OCI-LY1 (cell line): ENCODE results near the gene ARHGAP9.

Experiments
- H2AFZ ChIP-seq: fragments of 200-600 bp; sonication (generic), shearing (Covaris generic); 2 replicates; pipeline ENCODE4 v1.6.0; 2014; ENCODE audit warnings: antibody characterized with exemption, mild to moderate bottlenecking, low read length
- H3F3A ChIP-seq: fragments of 200-600 bp; sonication (generic), shearing (Covaris generic); 2 replicates; pipeline ENCODE4 v1.6.0; 2014; ENCODE audit warnings: mild to moderate bottlenecking, antibody characterized with exemption, low read length, moderate library complexity; ENCODE audit not compliant: insufficient read depth
- H3K27ac ChIP-seq: fragments of 200-600 bp; sonication (generic); 2 replicates; pipeline ENCODE4 v1.5.1; 2014; ENCODE audit warnings: low read length, mixed run types, mild to moderate bottlenecking, low read depth; ENCODE audit not compliant: poor library complexity, severe bottlenecking
- H3K27me3 ChIP-seq: fragments of 200-600 bp; sonication (generic); 2 replicates; pipeline ENCODE4 v1.6.0; 2014; ENCODE audit warnings: antibody characterized with exemption, mild to moderate bottlenecking, low read length, moderate library complexity; ENCODE audit not compliant: insufficient read depth
- H3K36me3 ChIP-seq: fragments of 200-600 bp; sonication (generic); 2 replicates; pipeline ENCODE4 v1.6.1; 2014; ENCODE audit warnings: mild to moderate bottlenecking, antibody characterized with exemption, low read length, moderate library complexity, mixed read lengths; ENCODE audit not compliant: insufficient read depth
- H3K4me1 ChIP-seq: fragments of 200-600 bp; sonication (generic); 2 replicates; pipeline ENCODE4 v1.5.1; 2014; ENCODE audit warnings: mild to moderate bottlenecking, low read length, moderate library complexity; ENCODE audit not compliant: insufficient read depth, severe bottlenecking
- H3K4me2 ChIP-seq: fragments of 200-600 bp; sonication (generic), shearing (Covaris generic); 2 replicates; pipeline ENCODE4 v1.6.1; 2014; ENCODE audit warnings: low read length
- H3K4me3 ChIP-seq: fragments of 200-600 bp; sonication (generic); 2 replicates; pipeline ENCODE4 v1.5.1; 2014; ENCODE audit warnings: low read length, low read depth, mild to moderate bottlenecking, mixed read lengths; ENCODE audit not compliant: poor library complexity, severe bottlenecking
- H3K79me2 ChIP-seq: fragments of 200-600 bp; shearing (Covaris generic); 2 replicates; pipeline ENCODE4 v1.6.1; 2016; ENCODE audit warnings: mixed run types, low read length, mixed read lengths; ENCODE audit not compliant: insufficient read depth
- H3K9ac ChIP-seq: fragments of 200-600 bp; sonication (generic), shearing (Covaris generic); 2 replicates; pipeline ENCODE4 v1.6.1; 2014; ENCODE audit warnings: mild to moderate bottlenecking, low read length, mixed read lengths
- H3K9me2 ChIP-seq: fragments of 200-600 bp; sonication (generic), shearing (Covaris generic); 2 replicates; pipeline ENCODE4 v1.6.1; 2014; ENCODE audit warnings: low read depth, mild to moderate bottlenecking, low read length, mixed read lengths
- H3K9me3 ChIP-seq: fragments of 200-600 bp; shearing (Covaris generic); 2 replicates; pipeline ENCODE4 v1.6.1; 2014; ENCODE audit warnings: low read length, mixed read lengths
- H4K20me1 ChIP-seq: fragments of 200-600 bp; sonication (generic), shearing (Covaris generic); 2 replicates; pipeline ENCODE4 v1.6.0; 2016; ENCODE audit warnings: mild to moderate bottlenecking, low read length; ENCODE audit not compliant: insufficient read depth
- EZH2 ChIP-seq: fragments of 200-600 bp; sonication (generic), shearing (Covaris generic); IDR thresholded peaks from 2 replicates; pipeline ENCODE4 v1.8.0; 2017; ENCODE audit warnings: borderline replicate concordance, mixed run types, mild to moderate bottlenecking, antibody characterized with exemption, low read length, moderate library complexity, mixed read lengths
- TF ChIP-seq, protein P1 (sequence below): fragments of 200-600 bp; sonication (generic), shearing (Covaris generic); IDR thresholded peaks from 2 replicates; pipeline ENCODE4 v1.5.1; 2017; ENCODE audit warnings: mild to moderate bottlenecking, antibody characterized with exemption, low read length, moderate library complexity, mixed read lengths

ARHGAP9 gene

GRCh38 chr12:57524814-57525614 lies 45.3 kb upstream of the ARHGAP9 start:
- no peaks in the 10 kb centered on the region for H3K79me2 ChIP-seq
- H3K9ac ChIP-seq = peak overlapping the region; percentile 38; the same call in 1 of the 2 replicates
- TF ChIP-seq, protein P1, sequence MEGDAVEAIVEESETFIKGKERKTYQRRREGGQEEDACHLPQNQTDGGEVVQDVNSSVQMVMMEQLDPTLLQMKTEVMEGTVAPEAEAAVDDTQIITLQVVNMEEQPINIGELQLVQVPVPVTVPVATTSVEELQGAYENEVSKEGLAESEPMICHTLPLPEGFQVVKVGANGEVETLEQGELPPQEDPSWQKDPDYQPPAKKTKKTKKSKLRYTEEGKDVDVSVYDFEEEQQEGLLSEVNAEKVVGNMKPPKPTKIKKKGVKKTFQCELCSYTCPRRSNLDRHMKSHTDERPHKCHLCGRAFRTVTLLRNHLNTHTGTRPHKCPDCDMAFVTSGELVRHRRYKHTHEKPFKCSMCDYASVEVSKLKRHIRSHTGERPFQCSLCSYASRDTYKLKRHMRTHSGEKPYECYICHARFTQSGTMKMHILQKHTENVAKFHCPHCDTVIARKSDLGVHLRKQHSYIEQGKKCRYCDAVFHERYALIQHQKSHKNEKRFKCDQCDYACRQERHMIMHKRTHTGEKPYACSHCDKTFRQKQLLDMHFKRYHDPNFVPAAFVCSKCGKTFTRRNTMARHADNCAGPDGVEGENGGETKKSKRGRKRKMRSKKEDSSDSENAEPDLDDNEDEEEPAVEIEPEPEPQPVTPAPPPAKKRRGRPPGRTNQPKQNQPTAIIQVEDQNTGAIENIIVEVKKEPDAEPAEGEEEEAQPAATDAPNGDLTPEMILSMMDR = no peak
- TF ChIP-seq EZH2 = no peak
- no peaks in the 10 kb centered on the region for H3K9me2 ChIP-seq
- H3K27ac ChIP-seq = peak overlapping the region; percentile 85
- no peaks in the 10 kb centered on the region for H3K9me3 ChIP-seq
- H3K4me1 ChIP-seq = peaks cover 37% of the 10 kb centered on the region
- H3F3A ChIP-seq = 0 out of 2 replicates have a peak, but pooled peaks cover 7% of the 10 kb centered on the region
- peak overlapping the region; percentile 93 for H3K4me2 ChIP-seq
- H3K4me3 ChIP-seq = peak overlapping the region; percentile 75
- H4K20me1 ChIP-seq = no peaks in the 10 kb centered on the region
- H3K36me3 ChIP-seq = peaks cover 45% of the 10 kb centered on the region
- no peaks in the 10 kb centered on the region for H3K27me3 ChIP-seq
- no peak overlapping the region for H2AFZ ChIP-seq

GRCh38 chr12:57523706-57524614 lies 44.3 kb upstream of the ARHGAP9 start:
- Histone ChIP-seq H2AFZ (no peak overlapping the region), H3K9ac (peak overlapping the region; percentile 83), H3K27ac (peak overlapping the region; percentile 85), H3K4me1 (peaks cover 43% of the 10 kb centered on the region), H3K36me3 (peaks cover 43% of the 10 kb centered on the region), H4K20me1 (no peaks in the 10 kb centered on the region), H3K79me2 (peaks cover 10% of the 10 kb centered on the region), H3K27me3 (no peaks in the 10 kb centered on the region), H3K9me3 (no peaks in the 10 kb centered on the region), H3K9me2 (no peaks in the 10 kb centered on the region), H3F3A (0 out of 2 replicates have a peak, but pooled peaks cover 7% of the 10 kb centered on the region), H3K4me2 (peak overlapping the region; percentile 93), H3K4me3 (peak overlapping the region; percentile 75)
- TF ChIP-seq, protein P1 = no peak
- no peak for TF ChIP-seq EZH2

GRCh38 chr12:57522887-57523705 lies 43.4 kb upstream of the ARHGAP9 start:
- TF ChIP-seq, protein P1 = no peak
- TF ChIP-seq EZH2 = no peak
- Histone ChIP-seq H2AFZ (no peak overlapping the region), H3K4me3 (peak overlapping the region; percentile 75), H3K9me3 (no peaks in the 10 kb centered on the region), H3K4me1 (peaks cover 52% of the 10 kb centered on the region), H4K20me1 (no peaks in the 10 kb centered on the region), H3K27ac (peak overlapping the region; percentile 85), H3K4me2 (peak overlapping the region; percentile 93), H3K9me2 (no peaks in the 10 kb centered on the region), H3K36me3 (peaks cover 43% of the 10 kb centered on the region), H3F3A (0 out of 2 replicates have a peak, but pooled peaks cover 7% of the 10 kb centered on the region), H3K9ac (peak overlapping the region; percentile 83), H3K79me2 (peaks cover 11% of the 10 kb centered on the region), H3K27me3 (no peaks in the 10 kb centered on the region)
